Activated CD4-positive, alpha-beta T cell treated with anti-CD3 and anti-CD28 coated beads for 48 hours (primary cell): ENCODE data around the gene IFNK.
"Not testable (repeated sequence)": the region's sequence is repeated elsewhere in the genome, so short reads cannot be mapped to it uniquely, and the experiment has no call there.

Source experiments
- DNase-seq: peaks from one replicate; pipeline ENCODE4 v3.0.0-alpha.2; 2020

IFNK gene, protein sequence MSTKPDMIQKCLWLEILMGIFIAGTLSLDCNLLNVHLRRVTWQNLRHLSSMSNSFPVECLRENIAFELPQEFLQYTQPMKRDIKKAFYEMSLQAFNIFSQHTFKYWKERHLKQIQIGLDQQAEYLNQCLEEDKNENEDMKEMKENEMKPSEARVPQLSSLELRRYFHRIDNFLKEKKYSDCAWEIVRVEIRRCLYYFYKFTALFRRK

DNA sequence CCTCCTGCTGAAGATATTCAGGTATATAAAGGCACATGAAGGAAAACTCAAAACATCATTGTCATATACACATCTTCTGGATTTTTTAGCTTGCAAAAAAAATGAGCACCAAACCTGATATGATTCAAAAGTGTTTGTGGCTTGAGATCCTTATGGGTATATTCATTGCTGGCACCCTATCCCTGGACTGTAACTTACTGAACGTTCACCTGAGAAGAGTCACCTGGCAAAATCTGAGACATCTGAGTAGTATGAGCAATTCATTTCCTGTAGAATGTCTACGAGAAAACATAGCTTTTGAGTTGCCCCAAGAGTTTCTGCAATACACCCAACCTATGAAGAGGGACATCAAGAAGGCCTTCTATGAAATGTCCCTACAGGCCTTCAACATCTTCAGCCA lies at the start of gene IFNK:
Gene IFNK, plus strand, starts transcription at position 55 of the 400 bp plus-strand sequence. Its CDS starts 47 bp downstream, at position 102.
- DNase-seq: no peak

DNA sequence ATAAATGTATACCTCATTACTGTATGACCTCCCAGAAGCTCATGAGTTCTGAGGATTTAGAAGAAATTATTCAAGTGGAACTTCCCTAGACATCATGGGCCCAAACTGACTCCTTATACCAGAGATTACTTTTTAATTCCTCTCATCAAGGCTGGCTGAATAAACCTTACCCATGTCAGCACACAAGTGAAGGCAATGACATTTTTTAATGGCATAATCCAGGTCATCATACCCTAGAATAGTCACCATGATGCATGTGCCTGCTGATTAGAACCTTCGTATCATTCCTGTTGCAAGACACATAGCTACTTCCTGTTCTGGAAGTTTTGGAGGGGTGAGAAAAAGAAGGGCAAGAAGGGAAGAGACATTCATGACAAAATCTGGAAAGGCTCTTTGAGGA lies 49.8 kb upstream of the IFNK start:
- no peak for DNase-seq

DNA sequence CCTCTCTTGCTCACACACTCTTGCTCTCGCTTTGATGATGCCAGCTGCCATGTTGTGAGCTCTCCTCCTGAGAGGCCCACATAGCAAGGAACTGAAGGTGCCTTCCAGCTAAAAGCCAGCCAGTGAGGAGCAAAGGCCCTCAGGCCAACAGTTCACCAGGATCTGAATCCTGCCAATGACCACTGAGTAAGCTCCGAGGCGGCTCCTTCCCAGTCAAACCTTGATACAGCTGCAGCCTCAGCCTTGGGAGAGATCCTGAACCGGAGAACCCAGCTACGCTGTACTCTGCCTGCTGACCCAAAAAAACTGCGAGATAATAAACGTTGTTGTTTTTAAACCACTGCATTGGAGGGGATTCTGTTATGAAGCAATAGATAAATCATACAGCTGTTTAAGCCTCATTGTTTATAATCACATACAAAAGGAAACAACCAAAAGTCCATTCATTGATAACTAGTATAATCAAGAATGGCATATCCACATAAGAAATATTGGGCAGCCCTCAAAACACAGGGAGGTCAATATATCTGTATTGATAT lies 49.0 kb upstream of the IFNK start:
- no peak for DNase-seq

DNA sequence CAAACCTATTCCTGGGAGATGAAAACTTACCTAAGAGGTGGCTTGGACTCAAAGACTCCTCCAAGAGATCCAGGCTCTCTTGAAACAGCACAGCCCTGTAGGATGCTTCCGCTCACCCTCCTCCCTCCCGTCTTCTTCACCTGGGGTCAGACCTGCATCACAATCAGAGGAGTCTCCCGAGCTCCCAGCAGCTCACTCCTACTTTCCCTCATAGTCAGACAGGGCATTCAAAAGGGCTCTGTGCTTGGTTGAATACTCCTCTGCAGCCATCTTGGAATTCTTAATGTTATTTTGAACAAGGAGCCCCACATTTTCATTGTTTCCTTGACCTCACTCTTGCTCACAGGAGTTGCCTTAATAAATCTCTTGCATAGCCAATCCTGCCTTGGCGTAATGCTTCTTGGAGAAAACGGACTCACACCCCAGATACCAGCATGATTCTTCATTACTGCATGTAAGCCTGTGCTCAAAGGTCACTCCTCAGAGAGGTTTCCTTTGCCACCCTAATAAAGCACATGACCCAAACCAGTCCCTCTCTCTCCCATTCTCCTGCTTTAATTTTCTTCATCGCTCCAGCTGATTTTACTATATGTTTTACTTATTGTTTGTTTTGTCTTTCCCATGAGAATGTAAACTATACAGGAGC lies 47.1 kb upstream of the IFNK start:
- DNase-seq: no peak

DNA sequence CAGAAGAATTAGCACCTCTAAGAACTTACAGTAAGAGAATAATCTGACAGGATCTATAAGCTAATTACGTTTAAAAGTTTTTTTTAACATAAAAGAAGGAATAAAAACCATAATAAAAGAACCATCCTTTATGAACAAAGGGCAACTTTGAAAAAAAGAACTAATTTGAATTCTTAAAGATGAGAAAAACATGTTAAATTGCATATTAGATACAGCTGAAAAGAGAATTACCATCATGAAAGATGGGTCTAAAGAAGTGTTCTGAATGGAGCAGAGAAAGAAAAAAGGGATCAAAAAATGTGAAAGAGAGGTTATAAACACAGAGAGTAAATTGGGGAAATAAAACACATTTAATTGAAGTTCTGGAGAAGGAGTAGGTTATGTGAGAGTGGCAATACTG lies 45.8 kb upstream of the IFNK start:
- DNase-seq: no peak

DNA sequence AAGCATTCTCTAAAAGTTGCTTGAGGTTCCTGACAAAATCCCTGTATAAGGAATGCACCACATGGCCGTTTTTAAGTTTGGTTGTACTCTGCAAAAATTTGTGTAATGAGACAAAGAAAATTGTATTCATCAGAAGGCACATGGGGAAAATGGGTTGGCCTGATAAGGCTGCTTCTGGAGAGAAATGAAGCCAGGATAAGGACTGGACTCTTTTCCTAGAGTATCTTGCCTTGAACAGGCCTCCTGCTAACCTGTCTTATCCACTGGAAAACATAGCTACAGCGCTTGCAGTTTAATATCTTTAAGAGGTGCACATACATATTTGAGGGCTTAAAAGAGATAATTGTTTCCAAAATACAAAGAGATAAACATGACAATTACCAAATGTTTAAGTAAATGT lies 41.4 kb upstream of the IFNK start:
- no peak for DNase-seq

GRCh38 chr9:27483576-27483975 lies 40.5 kb upstream of the IFNK start:
- DNase-seq: no peak

GRCh38 chr9:27485158-27485557 lies 38.9 kb upstream of the IFNK start:
- no peak for DNase-seq

DNA sequence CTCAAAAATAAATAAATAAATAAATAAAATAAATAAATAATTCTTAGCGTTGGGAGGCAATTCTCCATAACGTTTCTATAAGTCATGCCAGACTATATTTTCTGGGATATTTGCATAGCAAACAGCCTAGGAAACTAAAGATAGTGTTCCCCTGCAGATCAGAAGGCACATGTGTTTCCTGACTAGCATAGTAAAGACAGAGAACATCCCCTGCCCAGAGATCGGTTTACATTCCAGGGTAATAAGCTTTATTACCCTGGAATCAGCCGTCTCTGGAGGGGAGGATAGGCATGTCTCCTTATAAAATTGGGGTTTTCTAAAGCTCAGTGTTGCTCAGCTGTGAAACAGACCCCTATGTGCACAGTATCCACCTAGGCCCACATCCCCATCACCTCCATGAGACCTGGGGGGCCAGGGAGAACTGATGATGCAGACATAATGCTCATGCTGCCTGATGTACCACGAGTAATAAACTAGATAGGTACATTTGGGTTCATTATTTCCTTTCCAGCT lies 36.9 kb upstream of the IFNK start:
- no peak for DNase-seq

- no peak for DNase-seq
Observed at GRCh38 chr9:27487927-27488326, 36.2 kb upstream of the IFNK start.

- no peak for DNase-seq
Observed at GRCh38 chr9:27489087-27489876, 34.8 kb upstream of the IFNK start.

- no peak for DNase-seq
Observed at GRCh38 chr9:27491154-27491553, 32.9 kb upstream of the IFNK start.

DNA sequence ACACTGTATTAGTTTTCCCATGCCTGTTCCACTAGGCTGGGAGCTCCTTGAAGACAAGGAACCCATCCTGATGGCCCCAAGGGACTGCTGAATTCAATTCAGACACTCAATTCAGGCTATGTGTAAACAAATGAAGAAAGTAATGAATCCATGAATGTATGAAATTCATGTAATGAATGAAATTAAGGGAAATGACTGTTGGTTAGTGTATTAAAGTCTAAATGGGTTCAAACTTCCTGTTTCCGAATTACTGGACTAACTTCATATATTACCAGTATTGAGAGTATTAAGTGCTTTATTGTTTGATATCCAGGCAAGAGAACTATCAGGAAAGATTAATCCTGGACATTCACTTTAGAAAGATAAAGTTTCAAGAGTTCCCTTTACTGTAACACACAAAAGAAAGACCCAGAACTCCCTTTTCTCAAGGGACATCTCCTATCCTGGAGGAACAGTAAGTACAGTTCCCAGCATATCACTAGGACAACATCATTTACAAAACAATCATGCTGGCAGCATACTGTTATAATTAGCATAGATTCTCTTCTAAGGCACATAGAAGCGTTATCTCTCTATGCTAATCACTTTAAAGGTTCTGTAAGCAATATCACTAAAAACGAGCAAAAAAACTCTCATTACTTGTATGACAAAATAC lies 28.5 kb upstream of the IFNK start:
- DNase-seq: no peak

DNA sequence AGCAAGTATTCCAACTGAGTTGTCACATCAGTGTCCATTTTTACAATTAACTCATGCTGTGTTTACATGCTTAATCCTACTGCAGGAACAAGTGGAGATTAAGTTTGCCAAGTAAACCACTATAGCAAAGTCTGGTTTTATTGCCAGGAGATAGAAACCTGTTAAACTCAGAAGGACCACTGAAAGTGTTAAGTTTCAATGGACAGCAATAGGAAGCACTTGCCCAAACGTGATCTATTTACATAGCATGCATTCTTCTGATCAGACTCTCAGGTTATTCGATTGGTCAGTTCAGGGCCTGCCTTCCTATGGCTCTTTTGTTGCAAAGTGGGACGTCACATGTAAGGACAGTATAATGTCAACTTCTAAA lies 28.0 kb upstream of the IFNK start:
- DNase-seq: no peak

DNA sequence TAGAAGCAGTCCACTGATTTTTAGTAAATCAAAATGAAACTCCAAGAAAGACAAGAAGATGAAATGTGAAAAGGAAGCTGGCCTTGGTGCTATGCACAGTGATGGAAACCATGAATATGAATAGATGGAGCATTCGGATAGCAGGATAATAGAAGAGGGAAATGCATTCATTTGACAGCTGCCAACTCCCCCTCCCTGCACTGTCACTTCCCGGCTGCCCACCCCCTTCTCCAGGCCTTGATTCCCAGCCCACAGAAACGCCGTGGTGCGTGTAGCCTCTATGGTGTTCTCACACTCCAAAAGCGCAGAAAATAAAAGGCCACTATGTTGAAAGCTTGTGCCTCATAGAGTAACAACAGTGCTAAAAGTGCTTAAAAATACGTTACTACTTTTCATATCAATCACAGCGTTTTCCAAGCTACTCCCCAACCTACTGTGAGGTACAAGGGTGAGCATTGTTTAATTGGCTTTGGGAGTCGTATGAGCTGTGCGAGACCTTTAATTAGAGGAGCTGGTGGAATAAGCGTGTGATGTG lies 26.1 kb upstream of the IFNK start:
- no peak for DNase-seq

- DNase-seq: no peak
Observed at GRCh38 chr9:27499451-27499850, 24.6 kb upstream of the IFNK start.

DNA sequence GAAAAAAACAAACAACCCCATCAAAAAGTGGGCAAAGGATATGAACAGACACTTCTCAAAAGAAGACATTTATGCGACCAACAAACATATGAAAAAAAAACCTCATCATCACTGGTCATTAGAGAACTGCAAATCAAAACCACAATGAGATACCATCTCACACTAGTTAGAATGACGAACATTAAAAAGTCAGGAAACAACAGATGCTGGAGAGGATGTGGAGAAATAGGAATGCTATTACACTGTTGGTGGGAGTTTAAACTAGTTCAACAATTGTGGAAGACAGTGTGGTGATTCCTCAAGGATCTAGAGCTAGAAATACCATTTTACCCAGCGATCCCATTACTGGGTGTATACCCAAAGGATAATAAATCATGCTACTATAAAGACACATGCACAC lies 23.2 kb upstream of the IFNK start:
- not testable (repeated sequence) for DNase-seq

DNA sequence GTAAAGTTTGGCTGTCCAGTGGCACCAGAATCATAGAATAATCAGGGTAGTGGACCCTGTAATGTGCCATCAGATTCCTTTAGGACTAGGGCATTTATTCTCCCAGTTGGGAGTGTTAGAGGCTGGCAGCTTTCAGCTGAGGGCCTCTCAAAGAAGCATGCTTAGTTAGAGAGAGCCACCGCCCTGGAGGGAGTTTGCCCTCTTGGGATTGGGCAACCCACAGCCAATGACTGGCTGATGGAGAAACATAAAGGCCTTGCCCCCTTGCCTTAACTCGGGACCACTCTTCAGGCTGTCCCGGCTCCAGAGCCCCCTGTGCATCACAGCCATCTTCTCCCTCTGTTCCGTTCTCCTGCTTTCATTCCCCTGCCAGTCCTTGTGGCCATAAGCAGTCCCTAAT lies 20.5 kb upstream of the IFNK start:
- DNase-seq: no peak

DNA sequence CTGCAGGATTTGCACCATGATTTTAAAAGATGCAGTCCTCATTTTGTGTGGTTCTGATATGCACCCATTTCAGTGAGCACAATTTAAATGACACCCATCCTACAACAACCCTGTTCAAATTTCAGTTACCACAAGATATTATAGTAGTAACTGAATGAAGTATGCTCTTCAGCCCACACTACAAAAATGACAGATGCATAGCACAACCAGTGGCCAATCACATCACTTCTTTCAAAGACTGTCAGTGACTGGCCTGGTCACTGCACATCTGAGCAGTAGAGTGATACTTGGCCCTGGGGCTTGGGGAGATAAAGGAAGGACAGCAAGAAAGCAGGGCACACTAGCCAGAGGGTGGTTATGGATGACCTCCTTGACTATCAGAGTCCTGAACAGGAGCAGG lies 19.8 kb upstream of the IFNK start:
- no peak for DNase-seq

DNA sequence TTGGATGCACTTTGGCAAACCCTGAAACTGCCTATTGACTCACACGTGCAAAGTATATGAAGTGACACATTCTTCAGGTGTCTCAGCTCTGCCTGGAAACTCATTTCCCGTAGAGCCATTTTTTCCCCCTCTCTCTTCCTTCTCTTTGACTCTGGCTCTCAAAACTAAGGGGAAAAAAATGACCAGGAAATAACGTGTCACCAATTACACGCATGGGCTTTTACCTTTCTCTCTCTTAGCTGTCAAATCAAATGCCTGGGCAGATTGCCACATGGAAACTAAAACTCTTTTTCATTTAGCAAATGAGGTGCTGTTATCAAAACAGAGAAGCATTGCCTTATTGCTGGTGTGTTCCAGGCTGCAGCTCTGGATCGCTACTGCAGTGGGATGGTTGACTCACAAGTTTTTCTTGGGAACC lies 18.3 kb upstream of the IFNK start:
- peak; percentile 35 for DNase-seq

DNA sequence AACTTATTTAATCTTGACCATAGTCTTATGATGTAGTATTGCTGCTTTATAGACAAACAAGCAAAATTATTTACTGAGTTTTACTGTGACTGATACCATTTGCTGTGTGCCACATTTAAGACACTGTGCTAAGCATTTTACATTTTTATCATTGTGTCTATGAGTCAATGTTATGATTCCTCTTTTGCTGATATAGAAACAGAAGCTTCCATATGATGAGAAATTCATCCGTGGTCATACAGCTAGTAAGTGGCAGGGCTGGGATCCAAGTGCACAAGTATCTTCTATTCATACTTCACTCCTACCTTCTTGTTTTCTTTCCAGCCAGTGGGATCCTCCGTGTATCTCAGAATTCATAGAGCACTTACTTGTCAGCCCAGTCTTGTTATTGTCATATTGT lies 17.1 kb upstream of the IFNK start:
- DNase-seq: no peak

GRCh38 chr9:27510780-27511179 lies 13.3 kb upstream of the IFNK start:
- no peak for DNase-seq

- DNase-seq: no peak
Observed at GRCh38 chr9:27511771-27512170, 12.3 kb upstream of the IFNK start.
